ENCODE data around the gene FLT1.

The FLT1 gene

DNA sequence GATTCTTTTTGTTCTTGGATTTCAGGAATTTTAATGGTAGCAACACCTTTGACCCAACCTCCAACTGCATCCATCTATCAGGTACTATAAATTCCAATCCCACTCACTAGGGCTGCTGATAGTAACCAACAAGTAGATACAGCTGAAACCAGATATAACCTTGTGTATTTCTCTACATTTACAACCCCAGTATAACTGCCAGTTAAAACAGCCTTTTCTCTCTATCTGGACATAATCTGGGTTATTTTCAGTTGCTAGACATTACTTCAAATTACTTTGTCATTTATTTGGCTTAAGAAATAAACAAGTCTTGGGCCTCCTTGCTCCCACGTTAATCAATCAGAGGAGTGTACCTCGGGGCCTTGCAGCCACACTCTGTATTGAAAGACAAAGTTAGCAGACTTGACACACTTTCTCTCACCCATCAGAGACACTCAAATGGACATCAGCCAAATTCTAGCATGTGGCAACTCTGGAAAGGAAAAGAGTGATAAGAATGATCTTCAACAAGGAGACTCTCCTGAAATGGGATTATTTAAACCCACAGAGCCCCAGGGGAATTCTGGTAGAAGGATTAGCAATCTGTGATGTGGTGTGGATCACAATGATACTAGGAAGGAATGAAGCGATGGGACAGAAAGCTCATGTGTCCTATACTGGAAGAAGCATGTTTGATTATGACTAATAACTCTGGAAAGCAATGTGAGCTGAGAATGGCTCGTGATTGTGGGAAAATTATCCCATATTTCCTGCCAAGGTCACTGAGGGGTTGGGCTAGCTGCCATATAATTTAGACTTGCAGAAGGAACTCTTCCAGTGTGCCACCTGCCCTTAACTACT, 157.5 kb downstream of the FLT1 start:
- TF ChIP-seq CTCF (IDR thresholded peaks at IDR 0.05; ENCODE audit: low read depth, low read length), result no peak
- peak; percentile 73 to 83 for DNase-seq (ENCODE audit: low read depth in 2 of 2)
- no peak overlapping the region for H3K4me3 ChIP-seq (replicated peaks in 1 of 2; ENCODE audit: low read depth in 2 of 2, low read length in 2 of 2)

DNA sequence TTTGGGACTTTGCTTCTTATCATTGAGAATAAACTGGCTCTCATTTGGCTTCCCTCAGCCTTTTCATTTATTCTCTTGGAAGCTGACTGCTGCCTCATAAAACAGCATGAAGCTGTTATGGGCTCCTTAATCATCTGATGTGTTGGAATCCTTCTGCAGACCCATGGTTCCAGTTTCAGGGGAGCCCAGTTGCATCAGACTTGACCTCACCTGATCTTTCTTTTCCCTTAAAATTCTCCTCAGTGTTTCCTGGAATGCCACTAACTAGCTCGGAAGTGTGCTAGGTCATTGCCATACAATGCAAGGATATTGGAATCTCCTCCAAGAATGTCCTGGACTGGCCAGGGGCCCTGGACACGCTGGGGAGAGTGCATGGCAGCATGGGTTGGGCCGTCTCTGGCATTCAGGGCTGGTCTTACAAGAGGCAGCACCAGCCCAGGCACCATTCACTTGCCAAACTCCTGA, 158.7 kb downstream of the FLT1 start:
- TF ChIP-seq CTCF (IDR thresholded peaks at IDR 0.05; ENCODE audit: low read depth, low read length), result no peak
- H3K4me3 ChIP-seq (replicated peaks in 1 of 2; ENCODE audit: low read depth in 2 of 2, low read length in 2 of 2), result no peak overlapping the region
- DNase-seq (ENCODE audit: low read depth in 2 of 2), result no peak

GRCh38 chr13:28333204-28333881, 161.6 kb downstream of the FLT1 start:
- no peak for TF ChIP-seq CTCF (IDR thresholded peaks at IDR 0.05; ENCODE audit: low read depth, low read length)
- DNase-seq (ENCODE audit: low read depth in 2 of 2), result peak in 1 of 2 donors; percentile 39
- H3K4me3 ChIP-seq (replicated peaks in 1 of 2; ENCODE audit: low read depth in 2 of 2, low read length in 2 of 2), result no peak overlapping the region

- no peak for TF ChIP-seq CTCF (IDR thresholded peaks at IDR 0.05; ENCODE audit: low read depth, low read length)
These were observed 165.4 kb downstream of the FLT1 start for GRCh38 chr13:28329395-28330158.

GRCh38 chr13:28328271-28328607, 166.7 kb downstream of the FLT1 start:
- no peak overlapping the region for H3K4me3 ChIP-seq (replicated peaks in 1 of 2; ENCODE audit: low read depth in 2 of 2, low read length in 2 of 2)
- no peak for TF ChIP-seq CTCF (IDR thresholded peaks at IDR 0.05; ENCODE audit: low read depth, low read length)
- no peak for DNase-seq (ENCODE audit: low read depth in 2 of 2)

More at GRCh38 chr13:28329395-28330158, 165.4 kb downstream of the FLT1 start:
- DNase-seq (ENCODE audit: low read depth in 2 of 2), result peak; percentile 94 to 97
- no peak overlapping the region for H3K4me3 ChIP-seq (replicated peaks in 1 of 2; ENCODE audit: low read depth in 2 of 2, low read length in 2 of 2)

GRCh38 chr13:28327373-28328270, 167.3 kb downstream of the FLT1 start:
- DNase-seq (ENCODE audit: low read depth in 2 of 2), result peak in 1 of 2 donors; percentile 60
- H3K4me3 ChIP-seq (replicated peaks in 1 of 2; ENCODE audit: low read depth in 2 of 2, low read length in 2 of 2), result no peak overlapping the region
- no peak for TF ChIP-seq CTCF (IDR thresholded peaks at IDR 0.05; ENCODE audit: low read depth, low read length)

Measured in cardiac fibroblast (primary cell).